Measurements from ENCODE around the gene CLEC3B. TPM values are rescaled to one million over a fixed set of nuclear protein-coding genes. Genes with fewer than 3 reads are reported as not detected.
"Not testable (repeated sequence)": the region's sequence is repeated elsewhere in the genome, so short reads cannot be mapped to it uniquely, and the experiment has no call there.

The CLEC3B gene
- total RNA-seq, 2 experiments from 2014 or later: not detected

DNA sequence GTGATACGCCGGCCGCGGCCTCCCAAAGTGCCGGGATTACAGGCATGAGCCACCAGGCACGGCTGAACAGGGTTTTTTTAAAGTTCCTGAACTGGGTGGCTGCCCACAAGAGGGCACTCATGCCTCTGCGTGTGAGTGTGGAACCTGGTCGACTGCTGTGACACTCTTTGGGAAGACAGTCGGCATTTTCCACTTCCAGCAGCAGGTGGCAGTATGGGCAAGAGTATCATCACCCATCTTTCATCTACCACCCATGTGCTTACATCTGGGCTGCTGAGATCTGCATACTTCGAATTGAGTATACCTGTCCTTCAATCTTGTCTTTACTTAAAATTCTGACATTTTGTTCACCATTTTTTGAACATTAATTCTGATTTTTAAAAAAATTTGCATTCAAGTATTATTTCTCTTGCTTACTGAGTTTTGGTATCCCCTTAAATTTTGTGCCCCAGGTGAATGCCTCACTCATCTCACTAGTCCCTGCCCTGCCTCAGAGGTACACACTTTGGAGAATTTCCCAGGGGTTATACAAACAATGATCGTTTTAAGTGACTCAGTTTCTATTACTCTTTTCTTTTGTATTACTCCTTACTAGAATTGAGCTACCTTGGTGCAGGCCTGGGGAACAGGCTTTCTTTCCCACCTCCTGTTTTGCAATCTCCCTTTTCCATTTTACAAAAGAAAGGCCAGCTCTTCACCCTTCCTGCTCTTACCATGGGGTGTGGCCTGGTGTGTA, 11.8 kb downstream of the CLEC3B start:
- no peaks in the 10 kb centered on the region for H3K36me3 Mint-ChIP-seq
- CTCF ChIA-PET: interaction anchor here (0.6 to 17.0 kb wide), 25 partner anchors 9 to 656 kb away, joined by 3 to 530 read pairs (median 4); no protein-coding TSS in a partner anchor
- H3K27me3 Mint-ChIP-seq: peaks cover 28% of the 10 kb centered on the region
- intact Hi-C loops (cut with micrococcal nuclease): loop anchor here (1.0 to 10.0 kb wide), 5 partner anchors 129 to 619 kb away; partner anchors contain the start of gene TMEM158
- peak; percentile 95 for DNase-seq
- H3K4me3 Mint-ChIP-seq: no peak overlapping the region
- H3K27ac Mint-ChIP-seq: no peak overlapping the region
- H3K4me1 Mint-ChIP-seq (ENCODE audit: low read depth): peaks cover 34% of the 10 kb centered on the region
- POLR2A ChIA-PET: interaction anchor here (0.6 kb wide), 1 partner anchor 188 kb away, joined by 3 read pairs; the partner anchor contains the start of gene TMEM158
- no peaks in the 10 kb centered on the region for H3K9me3 Mint-ChIP-seq

DNA sequence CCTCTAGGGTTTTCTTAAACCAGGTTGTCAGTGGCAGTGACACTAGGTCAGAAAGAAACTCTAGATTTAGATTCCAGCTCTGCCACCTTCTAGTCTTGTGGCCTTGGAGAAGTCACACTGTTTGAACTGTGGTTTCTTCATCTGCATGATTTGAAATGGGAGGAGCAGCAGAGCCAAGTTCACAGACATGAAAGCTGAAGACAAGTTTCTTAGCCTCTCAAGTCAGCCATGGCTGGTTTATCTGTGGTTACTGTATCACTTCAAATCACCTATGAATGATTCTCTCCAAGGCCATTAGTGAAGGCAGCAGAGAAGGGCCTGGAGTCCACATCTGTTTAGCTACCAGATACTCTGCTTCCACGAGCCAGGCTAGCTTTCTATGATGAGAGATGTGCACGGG, 15.6 kb downstream of the CLEC3B start:
- Mint-ChIP-seq H3K9me3 (no peaks in the 10 kb centered on the region), H3K27me3 (peaks cover 10% of the 10 kb centered on the region), H3K36me3 (no peaks in the 10 kb centered on the region), H3K27ac (no peak overlapping the region), H3K4me1 (ENCODE audit: low read depth) (peaks cover 16% of the 10 kb centered on the region), H3K4me3 (no peak overlapping the region)
- no peak for DNase-seq
- ChIA-PET POLR2A (no interaction called here), CTCF (interaction anchor here (0.6 to 17.0 kb wide), 31 partner anchors 9 to 620 kb away, joined by 3 to 530 read pairs (median 6); no protein-coding TSS in a partner anchor)
- intact Hi-C loops (cut with micrococcal nuclease): loop anchor here (2.0 kb wide), 3 partner anchors 63 to 467 kb away; no protein-coding TSS in a partner anchor

DNA sequence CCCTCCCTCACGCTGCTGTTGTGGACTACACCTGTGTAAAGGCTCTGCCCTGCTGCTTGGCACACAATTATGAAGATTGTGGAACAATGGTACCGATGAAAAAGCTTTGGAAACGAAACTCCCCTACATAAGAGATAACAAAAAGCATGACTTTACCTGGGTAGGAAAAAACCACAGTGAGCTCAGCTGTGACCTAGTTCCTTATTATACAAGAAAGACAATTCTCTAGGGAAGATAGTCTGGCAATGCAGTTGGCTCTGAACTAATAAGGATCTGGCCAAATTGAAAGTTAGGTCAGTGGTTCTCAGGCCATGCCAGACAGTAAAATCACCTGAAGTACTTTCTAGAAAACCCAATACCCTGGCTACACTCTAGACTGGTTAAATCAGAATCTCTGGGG, 16.1 kb downstream of the CLEC3B start:
- Mint-ChIP-seq H3K27ac (no peak overlapping the region), H3K9me3 (no peaks in the 10 kb centered on the region), H3K27me3 (peaks cover 6% of the 10 kb centered on the region), H3K4me3 (no peak overlapping the region), H3K36me3 (no peaks in the 10 kb centered on the region), H3K4me1 (ENCODE audit: low read depth) (peaks cover 16% of the 10 kb centered on the region)
- CTCF ChIA-PET: interaction anchor here (0.6 to 17.0 kb wide), 19 partner anchors 8 to 619 kb away, joined by 3 to 530 read pairs (median 5); no protein-coding TSS in a partner anchor
- intact Hi-C loops (cut with micrococcal nuclease): no loop called here
- DNase-seq: no peak
- POLR2A ChIA-PET: no interaction called here

DNA sequence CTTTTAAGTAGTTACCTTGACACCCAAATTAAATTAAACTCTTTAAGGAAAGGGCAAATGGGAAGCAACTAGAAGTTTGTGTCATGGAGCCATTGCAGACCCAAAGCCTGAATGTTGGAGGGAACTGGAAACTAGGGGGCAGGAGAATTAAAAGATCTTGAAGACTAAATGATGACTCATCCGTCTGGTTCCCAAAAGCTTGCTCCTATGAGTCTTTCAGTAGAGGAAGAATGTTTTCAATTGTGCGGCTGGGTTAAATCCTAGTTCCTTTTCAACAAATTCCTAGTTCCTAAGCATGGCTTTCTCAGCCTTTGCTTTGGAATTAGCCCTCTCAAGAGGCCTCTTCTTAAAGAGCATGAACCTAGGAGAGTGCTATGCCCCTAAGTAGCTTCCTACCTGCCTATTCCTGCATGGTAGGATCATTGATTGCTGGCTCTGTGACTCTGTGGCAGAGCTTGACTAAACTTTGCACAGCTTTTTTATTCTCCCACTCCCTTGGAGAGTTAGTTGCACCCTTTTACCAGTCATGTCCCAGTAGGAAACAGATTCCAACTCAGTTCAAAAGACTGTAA, 17.7 kb downstream of the CLEC3B start:
- Mint-ChIP-seq H3K36me3 (no peaks in the 10 kb centered on the region), H3K9me3 (no peaks in the 10 kb centered on the region), H3K27me3 (peaks cover 10% of the 10 kb centered on the region), H3K4me1 (ENCODE audit: low read depth) (peaks cover 16% of the 10 kb centered on the region), H3K4me3 (no peak overlapping the region), H3K27ac (no peak overlapping the region)
- ChIA-PET CTCF (interaction anchor here (3.0 to 17.0 kb wide), 3 partner anchors 12 to 503 kb away, joined by 17 to 530 read pairs (median 22); no protein-coding TSS in a partner anchor), POLR2A (no interaction called here)
- DNase-seq: no peak
- intact Hi-C loops (cut with micrococcal nuclease): no loop called here

DNA sequence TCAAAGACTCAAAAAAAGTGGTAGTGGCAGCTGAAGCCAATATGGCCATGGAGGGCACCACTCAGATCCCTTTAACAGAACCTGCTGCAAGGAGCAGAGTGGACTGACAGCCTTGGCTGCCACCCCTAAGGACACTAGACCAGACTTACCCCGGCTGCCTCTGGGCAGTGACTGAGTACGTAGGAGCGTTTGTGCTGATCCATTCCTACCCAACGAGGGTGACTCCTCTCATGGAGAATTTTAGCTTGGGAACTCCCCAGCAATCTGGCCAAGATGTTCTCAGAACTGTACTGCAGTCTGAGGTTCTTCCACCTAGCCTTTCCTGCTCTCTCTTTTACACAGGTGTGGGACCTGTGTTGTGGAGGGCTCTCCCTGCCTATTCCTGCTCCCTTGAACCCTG, 22.1 kb downstream of the CLEC3B start:
- no peak for DNase-seq
- Mint-ChIP-seq H3K9me3 (no peaks in the 10 kb centered on the region), H3K4me1 (ENCODE audit: low read depth) (no peaks in the 10 kb centered on the region), H3K4me3 (no peak overlapping the region), H3K27ac (no peak overlapping the region), H3K36me3 (no peaks in the 10 kb centered on the region), H3K27me3 (peaks cover 13% of the 10 kb centered on the region)
- ChIA-PET CTCF (interaction anchor here (1.5 to 17.0 kb wide), 2 partner anchors 8 to 159 kb away, joined by 7 to 530 read pairs; no protein-coding TSS in a partner anchor), POLR2A (no interaction called here)
- intact Hi-C loops (cut with micrococcal nuclease): no loop called here

DNA sequence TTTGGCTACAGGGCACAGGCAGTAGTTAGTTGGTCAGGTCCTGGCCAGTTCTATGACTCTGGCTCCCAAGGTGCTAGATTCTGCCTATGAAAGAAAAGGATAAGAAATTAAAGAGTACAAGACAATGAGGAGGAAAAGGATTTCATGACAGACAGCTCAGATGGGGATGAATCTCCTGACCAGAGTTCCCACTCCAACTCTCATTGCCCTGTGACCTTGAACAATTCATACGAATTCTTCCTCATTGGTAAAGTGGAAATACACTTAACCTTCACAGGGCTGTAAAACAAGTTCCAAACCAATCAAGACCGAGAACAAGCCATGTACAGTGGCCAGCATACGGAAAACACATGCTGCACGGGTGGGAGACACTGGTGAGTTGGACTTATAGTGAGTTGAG, 23.7 kb downstream of the CLEC3B start:
- H3K36me3 Mint-ChIP-seq: no peaks in the 10 kb centered on the region
- H3K27me3 Mint-ChIP-seq: peaks cover 13% of the 10 kb centered on the region
- ChIA-PET POLR2A (no interaction called here), CTCF (interaction anchor here (1.2 to 17.0 kb wide), 4 partner anchors 8 to 157 kb away, joined by 3 to 530 read pairs (median 6); no protein-coding TSS in a partner anchor)
- H3K9me3 Mint-ChIP-seq: no peaks in the 10 kb centered on the region
- H3K4me3 Mint-ChIP-seq: no peak overlapping the region
- no peak for DNase-seq
- intact Hi-C loops (cut with micrococcal nuclease): no loop called here
- no peak overlapping the region for H3K27ac Mint-ChIP-seq
- peaks cover 11% of the 10 kb centered on the region for H3K4me1 Mint-ChIP-seq (ENCODE audit: low read depth)

DNA sequence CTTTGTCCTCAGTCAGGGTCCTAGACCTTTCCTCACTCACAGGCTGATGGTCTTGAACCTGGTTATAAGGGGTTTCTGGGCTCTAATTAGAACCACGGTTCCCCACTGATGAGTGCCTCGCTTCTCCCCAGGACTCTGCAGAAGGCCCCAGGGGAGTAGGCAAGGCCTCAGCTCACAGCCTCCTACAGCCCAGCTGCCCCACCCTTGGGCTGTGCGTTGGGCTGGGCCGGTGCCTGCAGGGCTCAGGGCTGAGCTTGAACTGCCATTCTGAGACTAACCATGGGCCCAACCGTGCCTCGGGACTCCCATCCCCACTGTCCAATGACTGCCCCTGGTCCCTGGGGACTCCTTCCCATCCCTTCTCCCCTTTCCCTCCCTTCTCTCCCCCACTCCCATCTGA, 25.6 kb downstream of the CLEC3B start:
- Mint-ChIP-seq H3K4me3 (no peak overlapping the region), H3K9me3 (no peaks in the 10 kb centered on the region), H3K27me3 (peaks cover 11% of the 10 kb centered on the region), H3K27ac (no peak overlapping the region), H3K36me3 (no peaks in the 10 kb centered on the region), H3K4me1 (ENCODE audit: low read depth) (peaks cover 11% of the 10 kb centered on the region)
- no peak for DNase-seq
- ChIA-PET CTCF (interaction anchor here (1.9 to 2.1 kb wide), 2 partner anchors 10 to 11 kb away, joined by 5 to 6 read pairs; no protein-coding TSS in a partner anchor), POLR2A (no interaction called here)
- intact Hi-C loops (cut with micrococcal nuclease): no loop called here

DNA sequence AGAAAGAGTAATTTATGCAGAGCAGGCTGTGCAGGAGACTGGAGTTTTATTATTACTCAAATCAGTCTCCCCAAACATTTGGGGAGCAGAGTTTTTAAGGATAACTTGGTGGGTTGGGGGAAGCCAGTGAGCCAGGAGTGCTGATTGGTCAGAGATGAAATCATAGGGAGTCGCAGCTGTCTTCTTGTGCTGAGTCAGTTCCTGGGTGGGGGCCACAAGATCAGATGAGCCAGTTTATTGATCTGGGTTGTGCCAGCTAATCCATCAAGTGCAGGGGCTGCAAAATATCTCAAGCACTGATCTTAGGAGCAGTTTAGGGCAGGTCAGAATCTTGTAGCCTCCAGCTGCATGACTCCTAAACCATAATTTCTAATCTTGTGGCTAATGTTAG, 27.7 kb downstream of the CLEC3B start:
- peak; percentile 16 for DNase-seq
- peaks cover 18% of the 10 kb centered on the region for H3K4me1 Mint-ChIP-seq (ENCODE audit: low read depth)
- H3K4me3 Mint-ChIP-seq; H3K27ac Mint-ChIP-seq; H3K36me3 Mint-ChIP-seq; H3K27me3 Mint-ChIP-seq; POLR2A ChIA-PET; H3K9me3 Mint-ChIP-seq; intact Hi-C loops (cut with micrococcal nuclease): not testable (repeated sequence)
- CTCF ChIA-PET: interaction anchor here (3.4 to 4.3 kb wide), 3 partner anchors 11 to 157 kb away, joined by 18 to 25 read pairs (median 22); no protein-coding TSS in a partner anchor

DNA sequence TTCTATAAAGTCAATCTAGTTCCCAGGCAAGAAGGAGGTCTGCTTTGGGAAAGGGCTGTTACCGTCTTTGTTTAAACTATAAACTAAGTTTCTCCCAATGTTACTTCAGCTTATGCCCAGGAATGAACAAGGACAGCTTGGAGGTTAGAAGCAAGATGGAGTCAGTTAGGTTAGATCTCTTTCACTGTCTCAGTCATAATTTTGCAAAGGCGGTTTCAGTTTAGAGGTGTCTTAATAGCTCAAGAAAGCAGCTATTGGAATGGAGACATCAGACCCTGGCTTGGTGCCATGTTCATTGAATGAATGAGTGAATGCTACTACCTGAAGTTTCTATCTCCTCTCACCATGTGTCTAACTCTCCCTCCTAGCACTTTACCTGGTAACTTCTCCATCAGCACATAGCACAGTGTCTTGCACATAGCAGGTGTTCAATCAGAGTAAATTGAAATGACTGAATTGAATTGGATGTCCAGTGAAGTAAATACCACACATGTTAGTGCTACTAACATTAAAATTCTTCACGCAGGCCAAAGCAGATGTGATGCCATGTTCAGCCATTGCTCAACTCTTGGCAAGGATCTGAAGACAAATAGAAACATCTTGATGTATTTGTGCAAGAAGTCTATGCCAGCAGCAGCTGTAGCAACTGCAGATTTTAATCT, 28.2 kb downstream of the CLEC3B start:
- no peaks in the 10 kb centered on the region for H3K36me3 Mint-ChIP-seq
- H3K27me3 Mint-ChIP-seq: peaks cover 8% of the 10 kb centered on the region
- H3K9me3 Mint-ChIP-seq: no peaks in the 10 kb centered on the region
- no peak for DNase-seq
- H3K4me3 Mint-ChIP-seq: no peak overlapping the region
- POLR2A ChIA-PET: no interaction called here
- intact Hi-C loops (cut with micrococcal nuclease): no loop called here
- no peak overlapping the region for H3K27ac Mint-ChIP-seq
- peaks cover 18% of the 10 kb centered on the region for H3K4me1 Mint-ChIP-seq (ENCODE audit: low read depth)
- CTCF ChIA-PET: interaction anchor here (3.4 to 4.3 kb wide), 3 partner anchors 12 to 157 kb away, joined by 18 to 25 read pairs (median 22); no protein-coding TSS in a partner anchor

DNA sequence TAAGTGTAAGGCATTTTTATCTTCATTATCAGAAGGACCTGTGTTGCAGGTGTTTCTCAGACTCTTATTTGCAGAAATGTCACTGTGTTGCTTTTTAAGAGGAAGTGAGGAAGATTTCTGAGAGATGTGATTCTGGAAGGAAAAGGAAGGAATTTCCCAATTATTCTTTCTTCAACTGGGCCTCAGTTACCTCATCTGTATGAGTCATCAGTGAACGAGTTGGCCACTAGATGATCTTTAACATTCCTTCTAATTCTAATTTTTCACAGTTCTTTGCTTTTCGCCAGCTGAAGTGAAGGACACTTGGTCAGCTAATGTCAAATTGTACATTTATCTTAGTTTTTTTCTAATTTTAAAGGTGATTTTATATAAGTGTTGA, 28.9 kb downstream of the CLEC3B start:
- Mint-ChIP-seq H3K4me1 (ENCODE audit: low read depth) (peaks cover 18% of the 10 kb centered on the region), H3K36me3 (no peaks in the 10 kb centered on the region), H3K9me3 (no peaks in the 10 kb centered on the region), H3K27me3 (peaks cover 4% of the 10 kb centered on the region), H3K27ac (no peak overlapping the region), H3K4me3 (no peak overlapping the region)
- intact Hi-C loops (cut with micrococcal nuclease): loop anchor here (5.0 kb wide), 1 partner anchor 112 kb away; no protein-coding TSS in a partner anchor
- ChIA-PET CTCF (interaction anchor here (0.8 to 4.3 kb wide), 6 partner anchors 13 to 156 kb away, joined by 3 to 25 read pairs (median 12); no protein-coding TSS in a partner anchor), POLR2A (no interaction called here)
- no peak for DNase-seq

DNA sequence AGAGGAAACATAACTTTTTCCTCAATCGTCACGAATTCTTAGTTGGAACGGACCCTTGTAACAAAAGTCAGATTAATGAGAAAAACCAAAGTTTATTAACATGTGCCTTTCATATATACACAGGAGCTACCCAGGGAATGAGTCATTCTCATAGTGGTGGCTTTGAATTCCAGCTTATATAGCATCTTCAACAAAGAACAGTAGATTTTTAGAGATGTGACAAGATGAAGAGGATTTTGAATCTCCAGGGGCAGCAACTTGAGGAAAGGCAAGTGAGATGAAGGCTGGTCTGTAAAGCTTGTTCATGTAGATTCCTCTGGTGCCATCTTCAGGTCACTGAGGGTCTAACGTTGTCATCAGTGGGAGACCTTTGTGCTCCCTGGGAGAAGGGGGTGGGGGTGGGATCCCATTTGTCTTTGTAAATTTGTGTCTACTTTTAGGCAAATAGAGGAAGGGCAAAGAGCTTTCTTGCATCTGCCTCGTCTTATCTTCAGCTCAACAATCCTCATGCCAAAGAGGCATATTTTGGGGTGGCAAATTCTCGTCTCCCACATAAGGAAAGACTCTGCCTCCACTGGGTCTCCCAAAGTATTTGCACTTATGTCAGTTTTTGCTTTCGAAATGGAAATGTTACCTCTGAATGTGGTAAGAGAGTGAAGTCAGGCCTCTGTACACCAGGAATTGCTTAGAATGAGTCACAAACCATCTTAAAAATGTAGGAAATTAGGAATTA, 29.5 kb downstream of the CLEC3B start:
- Mint-ChIP-seq H3K4me1 (ENCODE audit: low read depth) (peaks cover 18% of the 10 kb centered on the region), H3K36me3 (no peaks in the 10 kb centered on the region), H3K27ac (no peak overlapping the region), H3K9me3 (no peaks in the 10 kb centered on the region), H3K4me3 (no peak overlapping the region), H3K27me3 (peaks cover 4% of the 10 kb centered on the region)
- POLR2A ChIA-PET: no interaction called here
- no peak for DNase-seq
- CTCF ChIA-PET: interaction anchor here (0.8 to 4.3 kb wide), 7 partner anchors 13 to 155 kb away, joined by 3 to 25 read pairs (median 7); no protein-coding TSS in a partner anchor
- intact Hi-C loops (cut with micrococcal nuclease): loop anchor here (5.0 kb wide), 1 partner anchor 112 kb away; no protein-coding TSS in a partner anchor

Data from activated CD4-positive, alpha-beta memory T cell treated with anti-CD3 and anti-CD28 coated beads for 36 hours (primary cell).